ENCODE data around the gene CREB5.

DNA sequence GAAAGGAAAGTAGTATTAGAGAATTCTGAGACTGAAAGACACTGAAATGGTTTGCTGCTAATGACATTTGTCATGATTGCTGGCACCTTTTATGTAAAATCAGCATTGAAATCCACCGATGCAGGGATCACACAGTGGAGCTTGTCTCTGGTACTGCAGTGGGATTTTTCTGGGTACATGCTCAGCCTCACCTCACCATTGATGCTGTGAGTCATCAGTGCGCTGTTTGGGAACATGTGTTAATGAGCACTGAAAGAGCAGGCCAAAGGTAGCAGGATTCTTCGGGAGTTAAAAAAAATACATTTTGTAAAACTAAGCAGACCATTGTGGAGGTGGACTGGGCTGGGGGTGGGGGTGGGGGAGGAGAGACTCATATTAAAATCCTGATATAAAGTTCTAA lies 174.9 kb downstream of the CREB5 start:
- TF ChIP-seq, protein P1, sequence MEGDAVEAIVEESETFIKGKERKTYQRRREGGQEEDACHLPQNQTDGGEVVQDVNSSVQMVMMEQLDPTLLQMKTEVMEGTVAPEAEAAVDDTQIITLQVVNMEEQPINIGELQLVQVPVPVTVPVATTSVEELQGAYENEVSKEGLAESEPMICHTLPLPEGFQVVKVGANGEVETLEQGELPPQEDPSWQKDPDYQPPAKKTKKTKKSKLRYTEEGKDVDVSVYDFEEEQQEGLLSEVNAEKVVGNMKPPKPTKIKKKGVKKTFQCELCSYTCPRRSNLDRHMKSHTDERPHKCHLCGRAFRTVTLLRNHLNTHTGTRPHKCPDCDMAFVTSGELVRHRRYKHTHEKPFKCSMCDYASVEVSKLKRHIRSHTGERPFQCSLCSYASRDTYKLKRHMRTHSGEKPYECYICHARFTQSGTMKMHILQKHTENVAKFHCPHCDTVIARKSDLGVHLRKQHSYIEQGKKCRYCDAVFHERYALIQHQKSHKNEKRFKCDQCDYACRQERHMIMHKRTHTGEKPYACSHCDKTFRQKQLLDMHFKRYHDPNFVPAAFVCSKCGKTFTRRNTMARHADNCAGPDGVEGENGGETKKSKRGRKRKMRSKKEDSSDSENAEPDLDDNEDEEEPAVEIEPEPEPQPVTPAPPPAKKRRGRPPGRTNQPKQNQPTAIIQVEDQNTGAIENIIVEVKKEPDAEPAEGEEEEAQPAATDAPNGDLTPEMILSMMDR (IDR thresholded peaks at IDR 0.05) = no peak
- TF ChIP-seq POLR2A (IDR thresholded peaks at IDR 0.05) = no peak
